ENCODE results near the gene SOHLH1.

Gene SOHLH1

GRCh38 chr9:135726138-135726853 is 27.0 kb upstream of the SOHLH1 start:
- H3K27ac ChIP-seq = no peak overlapping the region
- H3K4me3 ChIP-seq = no peak overlapping the region
- no peak for DNase-seq (ENCODE audit: low read depth, low spot score)
- no peaks in the 10 kb centered on the region for H3K36me3 ChIP-seq (ENCODE audit: insufficient read depth, low read length)
- H3K9ac ChIP-seq (ENCODE audit: insufficient read length) = no peak overlapping the region
- no peaks in the 10 kb centered on the region for H3K9me3 ChIP-seq (ENCODE audit: low read depth, low read length)
- TF ChIP-seq POLR2AphosphoS5 (IDR thresholded peaks at IDR 0.05; ENCODE audit: borderline replicate concordance, low read depth, low read length) (no peak), EZH2 (IDR thresholded peaks at IDR 0.05) (no peak), FOXP2 (optimal IDR thresholded peaks at IDR 0.05; ENCODE audit: control extremely low read depth, extremely low read length, insufficient read depth) (no peak)

- Histone ChIP-seq H3K27ac (no peak overlapping the region), H3K9me3 (ENCODE audit: low read depth, low read length) (no peaks in the 10 kb centered on the region), H3K4me3 (no peak overlapping the region), H3K36me3 (ENCODE audit: insufficient read depth, low read length) (no peaks in the 10 kb centered on the region), H3K9ac (ENCODE audit: insufficient read length) (no peak overlapping the region)
- no peak for TF ChIP-seq EZH2 (IDR thresholded peaks at IDR 0.05)
- no peak for TF ChIP-seq POLR2AphosphoS5 (IDR thresholded peaks at IDR 0.05; ENCODE audit: borderline replicate concordance, low read depth, low read length)
- no peak for TF ChIP-seq FOXP2 (optimal IDR thresholded peaks at IDR 0.05; ENCODE audit: control extremely low read depth, extremely low read length, insufficient read depth)
- DNase-seq (ENCODE audit: low read depth, low spot score) = no peak
Observed at GRCh38 chr9:135724186-135724787, 25.0 kb upstream of the SOHLH1 start.

- TF ChIP-seq EZH2 (IDR thresholded peaks at IDR 0.05) (no peak), FOXP2 (optimal IDR thresholded peaks at IDR 0.05; ENCODE audit: control extremely low read depth, extremely low read length, insufficient read depth) (no peak), POLR2AphosphoS5 (IDR thresholded peaks at IDR 0.05; ENCODE audit: borderline replicate concordance, low read depth, low read length) (no peak)
Observed at GRCh38 chr9:135722365-135722764, 23.1 kb upstream of the SOHLH1 start.

GRCh38 chr9:135719472-135719871 is 20.2 kb upstream of the SOHLH1 start:
- no peaks in the 10 kb centered on the region for H3K36me3 ChIP-seq (ENCODE audit: insufficient read depth, low read length)
- TF ChIP-seq POLR2AphosphoS5 (IDR thresholded peaks at IDR 0.05; ENCODE audit: borderline replicate concordance, low read depth, low read length) (no peak), EZH2 (IDR thresholded peaks at IDR 0.05) (no peak), FOXP2 (optimal IDR thresholded peaks at IDR 0.05; ENCODE audit: control extremely low read depth, extremely low read length, insufficient read depth) (no peak)
- no peak overlapping the region for H3K4me3 ChIP-seq
- no peaks in the 10 kb centered on the region for H3K9me3 ChIP-seq (ENCODE audit: low read depth, low read length)
- no peak for DNase-seq (ENCODE audit: low read depth, low spot score)
- no peak overlapping the region for H3K27ac ChIP-seq
- no peak overlapping the region for H3K9ac ChIP-seq (ENCODE audit: insufficient read length)

More at GRCh38 chr9:135722365-135722764, 23.1 kb upstream of the SOHLH1 start:
- no peak overlapping the region for H3K27ac ChIP-seq
- DNase-seq (ENCODE audit: low read depth, low spot score) = no peak
- no peaks in the 10 kb centered on the region for H3K36me3 ChIP-seq (ENCODE audit: insufficient read depth, low read length)
- no peak overlapping the region for H3K4me3 ChIP-seq
- no peak overlapping the region for H3K9ac ChIP-seq (ENCODE audit: insufficient read length)
- no peaks in the 10 kb centered on the region for H3K9me3 ChIP-seq (ENCODE audit: low read depth, low read length)

GRCh38 chr9:135718616-135719015 is 19.3 kb upstream of the SOHLH1 start:
- H3K27ac ChIP-seq = no peak overlapping the region
- H3K9ac ChIP-seq (ENCODE audit: insufficient read length) = no peak overlapping the region
- H3K4me3 ChIP-seq = no peak overlapping the region
- TF ChIP-seq FOXP2 (optimal IDR thresholded peaks at IDR 0.05; ENCODE audit: control extremely low read depth, extremely low read length, insufficient read depth) = no peak
- TF ChIP-seq POLR2AphosphoS5 (IDR thresholded peaks at IDR 0.05; ENCODE audit: borderline replicate concordance, low read depth, low read length) = no peak
- no peak for TF ChIP-seq EZH2 (IDR thresholded peaks at IDR 0.05)
- no peaks in the 10 kb centered on the region for H3K36me3 ChIP-seq (ENCODE audit: insufficient read depth, low read length)
- no peaks in the 10 kb centered on the region for H3K9me3 ChIP-seq (ENCODE audit: low read depth, low read length)
- no peak for DNase-seq (ENCODE audit: low read depth, low spot score)

GRCh38 chr9:135717410-135717809 is 18.1 kb upstream of the SOHLH1 start:
- TF ChIP-seq FOXP2 (optimal IDR thresholded peaks at IDR 0.05; ENCODE audit: control extremely low read depth, extremely low read length, insufficient read depth) = no peak
- no peak for TF ChIP-seq EZH2 (IDR thresholded peaks at IDR 0.05)
- TF ChIP-seq POLR2AphosphoS5 (IDR thresholded peaks at IDR 0.05; ENCODE audit: borderline replicate concordance, low read depth, low read length) = no peak
- Histone ChIP-seq H3K27ac (no peak overlapping the region), H3K9ac (ENCODE audit: insufficient read length) (no peak overlapping the region), H3K36me3 (ENCODE audit: insufficient read depth, low read length) (no peaks in the 10 kb centered on the region), H3K4me3 (no peak overlapping the region), H3K9me3 (ENCODE audit: low read depth, low read length) (no peaks in the 10 kb centered on the region)
- no peak for DNase-seq (ENCODE audit: low read depth, low spot score)

- Histone ChIP-seq H3K9ac (ENCODE audit: insufficient read length) (no peak overlapping the region), H3K4me3 (no peak overlapping the region), H3K27ac (no peak overlapping the region), H3K9me3 (ENCODE audit: low read depth, low read length) (no peaks in the 10 kb centered on the region), H3K36me3 (ENCODE audit: insufficient read depth, low read length) (no peaks in the 10 kb centered on the region)
- no peak for DNase-seq (ENCODE audit: low read depth, low spot score)
- no peak for TF ChIP-seq FOXP2 (optimal IDR thresholded peaks at IDR 0.05; ENCODE audit: control extremely low read depth, extremely low read length, insufficient read depth)
Observed at GRCh38 chr9:135716045-135716444, 16.8 kb upstream of the SOHLH1 start.

GRCh38 chr9:135715056-135715595 is 15.8 kb upstream of the SOHLH1 start:
- Histone ChIP-seq H3K4me3 (no peak overlapping the region), H3K36me3 (ENCODE audit: insufficient read depth, low read length) (no peaks in the 10 kb centered on the region), H3K27ac (no peak overlapping the region), H3K9ac (ENCODE audit: insufficient read length) (no peak overlapping the region), H3K9me3 (ENCODE audit: low read depth, low read length) (no peaks in the 10 kb centered on the region)
- TF ChIP-seq POLR2AphosphoS5 (IDR thresholded peaks at IDR 0.05; ENCODE audit: borderline replicate concordance, low read depth, low read length) = no peak
- no peak for TF ChIP-seq FOXP2 (optimal IDR thresholded peaks at IDR 0.05; ENCODE audit: control extremely low read depth, extremely low read length, insufficient read depth)
- no peak for TF ChIP-seq EZH2 (IDR thresholded peaks at IDR 0.05)
- no peak for DNase-seq (ENCODE audit: low read depth, low spot score)

Data from SK-N-MC (cell line).